Superior temporal gyrus (tissue), 1 donor: ENCODE data around the gene AKIP1.
"Not testable (repeated sequence)": the region's sequence is repeated elsewhere in the genome, so short reads cannot be mapped to it uniquely, and the experiment has no call there.

Experiments
- DNase-seq: peaks from one replicate; pipeline ENCODE4 v3.0.0-alpha.2; 2016; ENCODE audit errors: extremely low spot score

Gene AKIP1

GRCh38 chr11:8917157-8917825, 6.3 kb downstream of the AKIP1 start:
- no peak for DNase-seq

DNA sequence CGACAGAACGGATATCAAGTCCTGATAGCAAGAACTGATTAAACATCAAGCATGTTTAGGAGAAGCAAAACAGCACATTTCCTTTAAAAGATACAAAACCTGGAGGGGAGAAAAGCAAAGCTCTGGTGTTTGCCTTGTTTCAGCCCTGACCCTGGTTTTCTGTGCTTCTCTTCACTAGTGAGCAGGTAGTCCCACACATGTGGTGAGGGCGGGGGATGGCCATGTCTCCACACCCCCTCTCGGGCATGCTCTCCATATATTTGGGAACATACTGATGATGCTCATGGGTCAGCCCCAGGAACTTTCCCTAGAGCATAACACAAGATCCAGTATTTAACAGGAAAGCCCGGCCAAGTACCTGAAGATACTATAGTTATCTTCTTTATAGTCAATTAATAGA, 11.7 kb downstream of the AKIP1 start:
- DNase-seq, result no peak

DNA sequence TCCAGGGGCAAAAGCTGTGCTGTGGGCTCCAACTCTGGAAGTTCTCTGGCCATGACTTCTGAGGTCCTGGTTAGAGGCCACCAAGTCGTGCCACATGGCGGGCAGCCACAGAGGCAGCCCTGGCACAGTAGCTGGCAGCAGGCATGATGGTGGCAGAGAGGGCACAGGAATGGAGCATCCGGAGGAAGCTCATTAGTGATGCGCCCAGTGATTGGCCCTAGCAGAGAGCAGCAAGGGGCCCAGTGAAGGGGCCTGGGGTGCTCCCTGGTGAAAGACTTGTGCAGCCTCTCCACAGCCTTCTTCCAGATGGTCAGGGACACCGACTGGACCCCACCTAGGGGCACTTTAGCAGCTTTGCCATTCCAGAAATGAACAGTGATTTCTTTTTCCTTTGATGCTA, 14.7 kb downstream of the AKIP1 start:
- no peak for DNase-seq

GRCh38 chr11:8926236-8926635, 15.2 kb downstream of the AKIP1 start:
- no peak for DNase-seq

GRCh38 chr11:8927233-8927632, 16.2 kb downstream of the AKIP1 start:
- DNase-seq, result no peak

DNA sequence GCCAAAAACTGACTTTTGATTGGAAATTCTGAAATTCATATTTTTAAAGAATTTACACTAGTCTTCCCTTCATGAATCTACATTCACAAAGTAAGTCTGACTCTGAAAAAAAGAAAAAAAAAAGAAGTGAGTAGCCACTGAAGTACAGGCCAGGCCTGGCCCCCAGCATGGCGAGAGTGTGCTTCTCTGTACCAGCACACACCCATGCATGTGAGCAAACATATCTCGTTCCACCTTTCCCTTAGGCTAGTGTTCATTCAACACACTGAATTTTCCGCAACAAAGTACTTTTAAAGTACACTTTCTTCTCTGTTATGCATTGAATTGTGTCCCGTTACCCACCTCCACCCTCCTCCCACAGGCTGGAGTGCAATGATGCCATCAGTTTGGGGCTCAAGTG, 17.2 kb downstream of the AKIP1 start:
- no peak for DNase-seq

- no peak for DNase-seq
These were observed 18.1 kb downstream of the AKIP1 start for GRCh38 chr11:8928981-8929615.

GRCh38 chr11:8930456-8931175, 19.6 kb downstream of the AKIP1 start:
- no peak for DNase-seq

DNA sequence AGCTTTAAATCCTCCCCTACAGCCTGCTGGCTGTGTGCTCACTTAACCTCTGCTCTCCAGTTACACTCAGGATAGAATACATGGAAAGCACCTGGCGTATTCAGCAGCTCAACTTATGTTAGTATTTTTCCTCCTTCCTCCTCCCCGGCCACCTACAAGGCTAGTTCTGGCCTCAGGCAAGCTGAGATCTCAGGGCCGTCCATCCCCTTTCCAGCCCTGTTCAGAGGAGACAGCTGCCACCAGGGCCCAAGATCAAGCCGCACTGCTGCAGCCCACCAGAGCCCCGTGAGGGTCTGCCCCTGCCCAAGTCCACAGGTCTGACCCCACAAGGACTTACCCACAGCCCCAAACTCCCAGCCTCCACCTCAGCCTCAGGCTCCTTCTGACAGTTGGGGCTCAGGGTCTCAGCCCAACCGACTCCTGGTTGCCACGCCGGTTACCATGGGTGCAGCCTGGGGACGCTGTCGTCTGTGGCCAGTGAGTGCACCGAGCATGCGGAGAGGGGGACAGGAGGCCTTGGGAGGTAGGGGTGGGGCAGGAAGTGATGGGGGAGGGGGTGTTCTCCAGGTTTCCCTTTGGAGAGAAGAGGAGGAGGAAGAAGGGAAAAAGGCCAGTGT, 21.7 kb downstream of the AKIP1 start, which contains the start of gene C11orf16:
Gene C11orf16 (minus strand): TSS at position 384 of the 617 bp plus-strand sequence. CDS start 639 bp downstream, outside the sequence.
- DNase-seq, result no peak

- no peak for DNase-seq
These were observed 22.9 kb downstream of the AKIP1 start for GRCh38 chr11:8933931-8934330.

- no peak for DNase-seq
These were observed 23.9 kb downstream of the AKIP1 start for GRCh38 chr11:8934742-8935488.

DNA sequence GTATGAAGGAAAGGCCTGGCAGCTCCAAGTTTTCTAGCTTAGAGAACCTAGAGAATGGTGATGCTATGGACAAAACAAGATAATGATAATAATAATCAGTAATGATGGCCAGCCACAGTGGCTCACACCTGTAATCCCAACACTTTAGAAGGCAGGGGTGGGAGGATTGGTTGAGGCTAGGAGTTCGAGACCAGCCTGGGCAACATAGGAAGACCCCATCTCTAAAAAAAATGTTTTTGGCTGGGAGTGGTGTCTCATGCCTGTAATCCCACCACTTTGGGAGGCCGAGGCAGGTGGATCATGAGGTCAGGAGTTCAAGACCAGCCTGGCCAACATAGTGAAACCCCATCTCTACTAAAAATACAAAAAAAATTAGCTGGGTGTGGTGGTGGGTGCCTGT, 24.8 kb downstream of the AKIP1 start:
- DNase-seq, result not testable (repeated sequence)

GRCh38 chr11:8937159-8937558, 26.2 kb downstream of the AKIP1 start:
- no peak for DNase-seq

GRCh38 chr11:8937659-8938058, 26.7 kb downstream of the AKIP1 start:
- DNase-seq, result no peak

DNA sequence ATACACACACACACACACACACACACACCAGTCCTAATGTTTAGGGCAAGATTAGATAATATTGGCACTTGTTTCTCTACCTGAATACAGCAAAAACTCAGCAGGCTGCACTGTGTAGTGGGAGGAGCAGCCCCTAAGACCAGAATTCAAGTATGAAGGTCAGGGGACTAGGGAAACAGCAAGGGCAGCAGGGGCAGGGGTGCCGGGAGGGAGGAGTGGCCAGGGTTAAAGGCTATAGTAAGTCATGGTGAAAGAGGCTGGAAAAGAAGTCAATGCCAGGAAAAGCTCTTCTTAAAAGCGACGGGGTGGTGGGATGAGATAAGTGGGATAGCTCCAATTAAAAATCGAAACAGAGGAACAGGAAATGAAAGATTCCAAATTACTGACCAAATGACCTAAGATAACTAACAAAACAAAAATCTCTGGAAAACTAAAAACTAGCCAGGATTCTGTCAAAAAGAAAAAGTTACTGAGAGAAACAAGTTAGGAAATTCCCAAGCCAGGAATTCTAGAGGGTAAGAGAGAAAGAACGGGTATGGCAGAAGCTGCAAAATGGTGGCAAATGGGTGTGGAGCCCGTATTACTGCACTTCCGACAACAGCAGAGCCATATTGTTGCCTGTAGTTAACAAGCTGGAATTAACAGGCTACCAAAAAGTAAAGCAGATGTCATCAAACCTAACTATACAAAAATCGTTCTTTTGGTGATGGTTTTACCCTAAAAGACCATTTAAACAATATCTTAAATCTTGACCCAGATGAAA, 30.5 kb downstream of the AKIP1 start:
- DNase-seq, result no peak

GRCh38 chr11:8942518-8943066, 31.6 kb downstream of the AKIP1 start, which contains the start of gene ASCL3:
Gene ASCL3, minus strand, starts transcription at chr11:8943016. Its CDS starts 4,855 bp downstream, at chr11:8938161.
- no peak for DNase-seq

DNA sequence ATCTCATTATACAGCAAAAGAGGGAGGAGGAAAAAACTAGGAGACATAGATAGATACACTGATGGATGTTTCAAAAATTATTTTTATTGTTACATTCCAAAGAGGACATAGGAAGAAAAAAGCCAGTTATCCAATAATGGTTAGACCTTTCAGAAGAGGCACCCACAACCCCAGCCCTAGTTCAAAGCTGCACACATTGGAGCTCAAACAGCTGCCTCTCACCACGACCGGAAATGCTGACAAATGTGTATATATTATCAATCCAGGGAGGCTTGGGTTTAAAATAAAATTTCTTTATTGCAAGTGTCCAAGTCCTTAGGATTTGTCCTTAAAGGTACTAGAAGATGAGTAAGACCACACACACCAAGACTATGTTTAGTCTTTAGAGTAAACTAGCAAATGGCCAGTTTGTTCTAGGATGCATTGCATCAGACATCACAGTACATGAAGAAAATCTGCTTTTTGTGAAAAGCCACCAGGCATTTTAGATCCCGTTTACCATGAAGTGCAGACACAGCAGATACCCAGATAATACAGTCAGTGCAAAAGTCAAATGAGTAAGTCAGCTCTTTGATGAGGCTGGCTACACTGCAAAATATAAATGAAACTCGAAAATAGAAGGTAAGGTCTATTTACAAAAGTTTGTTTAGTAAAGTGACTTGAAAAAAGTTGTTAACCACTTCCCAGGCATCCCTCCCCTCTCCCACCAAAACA, 36.4 kb downstream of the AKIP1 start:
- no peak for DNase-seq

DNA sequence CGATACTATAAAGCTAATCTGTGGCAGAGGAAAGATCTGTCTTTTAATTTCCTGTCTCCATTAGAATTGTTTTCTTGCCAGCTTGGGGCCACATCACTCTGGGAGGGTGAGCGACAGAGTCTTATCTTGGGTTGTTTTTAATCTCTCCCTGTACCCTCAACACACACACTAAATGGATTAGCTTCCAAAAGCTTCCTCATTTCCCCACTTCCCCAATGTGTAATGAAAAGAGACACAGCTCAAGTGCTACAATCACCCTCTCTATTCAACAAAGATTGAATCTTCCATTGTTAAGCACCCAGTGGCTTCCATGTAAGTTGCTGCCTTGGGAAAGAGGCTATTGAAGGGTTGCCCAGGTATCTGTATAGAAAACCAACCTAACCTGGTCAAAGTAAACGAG, 37.9 kb downstream of the AKIP1 start:
- no peak for DNase-seq

DNA sequence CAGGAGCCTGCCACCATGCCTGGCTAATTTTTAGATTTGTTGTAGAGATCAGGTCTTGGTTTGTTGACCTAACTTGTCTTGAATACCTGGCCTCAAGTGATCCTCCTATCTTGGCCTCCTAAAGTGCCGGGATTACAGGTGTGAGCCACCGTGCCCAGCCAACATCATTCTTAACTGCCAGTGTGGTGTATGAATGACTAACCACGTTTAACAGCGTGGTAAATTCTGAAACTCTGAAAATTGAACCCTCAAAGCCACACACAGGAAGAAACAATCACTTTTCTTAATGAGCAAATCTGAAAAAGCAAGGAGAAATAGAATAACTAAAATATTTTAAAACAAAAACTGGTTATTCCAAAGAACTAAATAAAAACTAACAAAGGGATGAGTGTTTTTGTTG, 45.9 kb downstream of the AKIP1 start:
- DNase-seq, result no peak
